Transverse colon (tissue), 3 donors: ENCODE measurements around the gene TBC1D19.

Experiments used
- CTCF ChIP-seq, 5 experiments: fragments of 200-600 bp in 3 of 5; fragments of 450-650 bp in 2 of 5; sonication (generic) in 3 of 5; IDR thresholded peaks; 1 replicate in 2 of 5; 2 replicates in 3 of 5; pipeline ENCODE4 v1.5.1; 2016 to 2017; ENCODE audit warnings: antibody characterized with exemption in 5 of 5, inconsistent platforms in 3 of 5, mild to moderate bottlenecking in 2 of 5, moderate library complexity in 1 of 5
- EP300 ChIP-seq: sonication (generic); formaldehyde crosslinking; IDR thresholded peaks from one replicate; pipeline ENCODE4 v1.6.1; 2017; ENCODE audit warnings: antibody characterized with exemption, low read depth
- POLR2A ChIP-seq: fragments of 450-650 bp; IDR thresholded peaks from one replicate; pipeline ENCODE4 v1.6.1; 2016; ENCODE audit warnings: antibody characterized with exemption, mild to moderate bottlenecking, moderate library complexity

- TF ChIP-seq POLR2A = no peak
- no peak for TF ChIP-seq CTCF (IDR thresholded peaks at IDR 0.05)
- TF ChIP-seq EP300 = no peak
Observed at GRCh38 chr4:26692014-26692726, 108.3 kb downstream of the TBC1D19 start.
